ENCODE measurements around the gene LVRN. TPM values are rescaled to one million over a fixed set of nuclear protein-coding genes. Genes with fewer than 3 reads are reported as not detected.
"Not testable (repeated sequence)": the region's sequence is repeated elsewhere in the genome, so short reads cannot be mapped to it uniquely, and the experiment has no call there.

LVRN gene, protein sequence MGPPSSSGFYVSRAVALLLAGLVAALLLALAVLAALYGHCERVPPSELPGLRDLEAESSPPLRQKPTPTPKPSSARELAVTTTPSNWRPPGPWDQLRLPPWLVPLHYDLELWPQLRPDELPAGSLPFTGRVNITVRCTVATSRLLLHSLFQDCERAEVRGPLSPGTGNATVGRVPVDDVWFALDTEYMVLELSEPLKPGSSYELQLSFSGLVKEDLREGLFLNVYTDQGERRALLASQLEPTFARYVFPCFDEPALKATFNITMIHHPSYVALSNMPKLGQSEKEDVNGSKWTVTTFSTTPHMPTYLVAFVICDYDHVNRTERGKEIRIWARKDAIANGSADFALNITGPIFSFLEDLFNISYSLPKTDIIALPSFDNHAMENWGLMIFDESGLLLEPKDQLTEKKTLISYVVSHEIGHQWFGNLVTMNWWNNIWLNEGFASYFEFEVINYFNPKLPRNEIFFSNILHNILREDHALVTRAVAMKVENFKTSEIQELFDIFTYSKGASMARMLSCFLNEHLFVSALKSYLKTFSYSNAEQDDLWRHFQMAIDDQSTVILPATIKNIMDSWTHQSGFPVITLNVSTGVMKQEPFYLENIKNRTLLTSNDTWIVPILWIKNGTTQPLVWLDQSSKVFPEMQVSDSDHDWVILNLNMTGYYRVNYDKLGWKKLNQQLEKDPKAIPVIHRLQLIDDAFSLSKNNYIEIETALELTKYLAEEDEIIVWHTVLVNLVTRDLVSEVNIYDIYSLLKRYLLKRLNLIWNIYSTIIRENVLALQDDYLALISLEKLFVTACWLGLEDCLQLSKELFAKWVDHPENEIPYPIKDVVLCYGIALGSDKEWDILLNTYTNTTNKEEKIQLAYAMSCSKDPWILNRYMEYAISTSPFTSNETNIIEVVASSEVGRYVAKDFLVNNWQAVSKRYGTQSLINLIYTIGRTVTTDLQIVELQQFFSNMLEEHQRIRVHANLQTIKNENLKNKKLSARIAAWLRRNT
- total RNA-seq (2014; rRNA removed; shearing (Covaris generic)): not detected in 2 replicates

DNA sequence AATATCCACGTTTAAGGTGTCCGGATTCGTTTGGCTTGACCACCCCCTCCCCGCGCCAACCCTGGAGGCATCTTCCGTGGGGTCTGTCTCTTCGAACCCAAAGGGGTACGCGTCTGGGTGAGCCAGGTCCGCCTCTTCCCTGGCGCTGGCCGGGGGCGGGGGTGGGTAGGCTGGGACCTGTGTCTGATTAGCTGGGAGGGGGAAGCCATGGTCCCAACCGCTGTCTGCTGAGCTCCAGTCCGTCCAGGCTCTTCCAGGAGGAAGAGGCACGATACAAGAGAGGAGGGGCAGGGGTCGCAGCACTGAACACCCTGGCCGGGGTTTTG is at the start of gene LVRN:
Gene LVRN, plus strand, starts transcription at position 237 of the 326 bp plus-strand sequence. CDS start 143 bp downstream, outside the sequence.
- no peak for DNase-seq (ENCODE audit: low spot score)

DNA sequence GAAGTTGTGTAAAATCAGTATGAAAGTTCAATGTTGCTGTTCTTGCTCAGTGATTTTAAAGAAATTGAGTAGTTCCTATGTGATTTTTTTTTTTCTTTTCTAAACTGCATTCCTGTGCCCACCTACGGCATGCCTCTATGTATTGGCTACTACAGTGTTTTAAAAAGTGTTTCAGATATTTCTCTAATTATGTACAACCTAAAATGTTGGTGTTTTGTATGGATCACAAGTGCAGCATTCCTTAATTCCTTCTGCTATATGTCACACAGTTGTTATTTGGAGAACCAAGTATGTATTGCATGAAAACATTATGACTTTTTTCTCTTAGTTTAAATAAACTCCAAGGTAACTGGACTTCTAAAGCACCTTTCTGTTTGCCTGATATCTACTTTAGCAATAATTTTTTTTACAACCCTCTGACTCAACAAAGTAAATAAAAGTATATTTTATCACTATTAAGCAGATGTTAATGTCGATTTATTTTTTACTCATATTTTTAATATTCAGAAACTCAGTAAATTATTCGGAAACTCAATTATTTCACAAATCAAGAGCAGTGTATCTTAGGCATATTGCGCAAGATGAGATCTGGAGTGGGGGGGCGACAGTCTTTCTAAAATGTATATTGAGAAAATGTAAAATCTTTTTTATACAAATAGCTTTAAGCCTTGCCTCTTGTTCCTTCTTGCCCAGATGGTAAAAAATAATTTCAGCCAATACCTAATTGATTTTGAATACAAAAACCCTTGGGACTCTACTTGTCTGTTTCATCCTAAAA is 48.5 kb upstream of the LVRN start:
- not testable (repeated sequence) for DNase-seq (ENCODE audit: low spot score)

GRCh38 chr5:115920171-115920725 is 42.0 kb upstream of the LVRN start:
- DNase-seq (ENCODE audit: low spot score): no peak

DNA sequence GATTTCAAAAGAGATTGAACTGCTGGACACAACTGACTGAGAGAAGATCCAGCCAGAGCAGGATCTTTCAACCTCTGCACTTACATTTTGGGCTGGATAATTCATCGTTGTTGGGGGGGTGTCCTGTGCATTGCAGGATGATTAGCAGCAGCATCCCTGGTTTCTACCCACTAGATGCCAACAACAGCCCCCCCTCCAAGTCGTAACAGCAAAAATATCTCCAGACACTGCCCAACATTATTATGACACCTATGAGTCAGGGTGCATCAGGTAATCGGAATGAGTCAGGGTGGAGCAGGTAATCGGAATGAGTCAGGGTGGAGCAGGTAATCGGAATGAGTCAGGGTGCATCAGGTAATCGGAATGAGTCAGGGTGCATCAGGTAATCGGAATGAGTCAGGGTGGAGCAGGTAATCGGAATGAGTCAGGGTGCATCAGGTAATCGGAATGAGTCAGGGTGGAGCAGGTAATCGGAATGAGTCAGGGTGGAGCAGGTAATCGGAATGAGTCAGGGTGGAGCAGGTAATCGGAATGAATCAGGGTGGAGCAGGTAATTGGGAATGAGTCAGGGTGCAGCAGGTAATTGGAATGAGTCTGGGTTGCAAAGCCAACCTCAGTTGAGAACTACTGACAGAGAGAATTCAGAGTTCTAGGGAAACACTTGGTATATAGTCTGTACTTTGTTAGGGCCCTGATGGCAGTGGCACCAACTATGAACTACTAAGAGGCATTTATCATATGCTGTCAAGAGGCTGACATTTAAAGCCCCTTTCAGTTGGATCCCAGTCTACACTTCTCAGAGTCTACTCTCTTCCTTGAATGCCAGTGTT is 33.5 kb upstream of the LVRN start:
- DNase-seq (ENCODE audit: low spot score): peak; percentile 11

- peak; percentile 11 for DNase-seq (ENCODE audit: low spot score)
Observed at GRCh38 chr5:115930171-115930570, 32.1 kb upstream of the LVRN start.

- no peak for DNase-seq (ENCODE audit: low spot score)
Observed at GRCh38 chr5:115930630-115931337, 31.5 kb upstream of the LVRN start.

DNA sequence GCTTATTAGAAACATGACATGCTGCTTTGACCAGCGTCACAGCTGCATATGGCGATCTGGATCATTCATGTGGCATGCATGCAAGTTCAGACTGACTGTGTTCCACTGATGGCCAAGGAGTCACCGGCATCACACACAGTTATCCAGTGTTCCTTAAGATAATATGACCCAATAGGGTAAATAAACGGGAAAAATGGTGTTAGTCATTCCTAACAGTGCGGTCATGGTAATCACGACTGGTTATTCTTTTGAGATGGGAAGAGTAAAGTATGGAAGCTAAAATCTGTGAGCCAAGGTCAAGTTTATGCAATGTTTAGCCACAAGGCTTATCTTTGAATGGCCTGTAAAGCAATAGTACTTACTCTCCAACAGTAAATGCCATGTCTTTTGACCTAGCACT is 29.3 kb upstream of the LVRN start:
- DNase-seq (ENCODE audit: low spot score): no peak

GRCh38 chr5:115934388-115934974 is 27.8 kb upstream of the LVRN start:
- DNase-seq (ENCODE audit: low spot score): no peak

- DNase-seq (ENCODE audit: low spot score): no peak
Observed at GRCh38 chr5:115936031-115936430, 26.2 kb upstream of the LVRN start.

- DNase-seq (ENCODE audit: low spot score): no peak
Observed at GRCh38 chr5:115939059-115939458, 23.2 kb upstream of the LVRN start.

DNA sequence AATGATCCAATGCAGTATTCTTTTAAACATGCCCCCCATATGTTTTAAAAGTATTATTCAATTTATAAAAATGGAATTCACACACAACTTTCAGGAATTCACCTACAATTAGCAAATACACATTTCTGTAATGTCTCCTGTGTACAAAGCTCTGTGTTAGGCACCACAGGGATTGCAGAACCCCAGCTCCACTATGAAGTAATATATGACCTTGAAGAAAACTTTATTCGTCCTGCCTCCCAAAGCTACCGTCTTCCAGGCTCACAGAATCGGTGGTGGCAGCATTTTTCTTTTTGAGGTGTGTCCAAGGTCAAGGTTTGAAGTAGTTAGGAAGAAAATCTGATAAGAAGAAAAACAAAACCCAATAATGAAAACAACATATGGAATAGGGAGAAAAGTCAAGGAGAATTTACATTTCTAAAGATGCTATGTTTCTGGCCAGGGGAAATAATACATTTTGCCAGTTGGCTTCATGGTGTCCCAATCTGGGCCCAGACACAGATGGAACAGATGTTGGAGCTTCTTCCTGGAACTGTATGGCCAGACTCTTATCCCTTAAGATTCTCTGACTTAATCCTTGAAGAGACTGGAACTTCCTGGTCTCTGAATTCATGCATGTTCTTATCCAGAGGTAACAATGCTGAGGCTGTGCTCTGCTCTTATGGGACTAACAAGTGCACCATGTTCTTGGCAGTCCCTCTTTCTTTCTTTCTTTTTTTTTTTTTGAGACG is 22.0 kb upstream of the LVRN start:
- no peak for DNase-seq (ENCODE audit: low spot score)

DNA sequence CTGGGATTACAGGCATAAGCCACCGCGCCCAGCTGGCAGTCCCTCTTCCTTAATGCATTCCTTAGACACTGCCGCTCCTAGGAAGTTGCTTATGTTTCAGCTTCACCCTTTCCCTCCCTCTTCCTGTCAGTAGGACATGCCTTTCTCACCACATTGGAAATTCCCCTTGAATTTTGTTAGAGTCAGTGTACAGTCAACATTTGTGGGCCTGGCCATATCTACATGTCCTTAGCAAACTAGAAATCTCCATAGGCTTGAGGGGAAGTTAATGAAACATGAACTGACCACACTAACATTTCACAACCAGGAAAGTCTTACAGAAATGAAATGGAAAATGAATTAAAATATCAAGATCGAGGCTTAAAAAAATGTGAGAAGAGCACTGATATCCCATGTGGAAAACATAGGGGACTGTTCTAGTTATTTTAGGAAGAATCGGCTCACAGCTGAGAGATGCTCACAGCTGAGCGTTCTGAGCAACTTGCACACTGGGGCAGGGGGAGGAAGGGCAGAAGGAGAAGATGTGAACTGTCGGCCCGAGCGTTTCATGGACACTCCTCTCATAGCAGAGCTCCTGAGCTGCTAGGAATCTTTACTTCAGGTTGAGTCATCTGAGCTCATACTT is 21.1 kb upstream of the LVRN start:
- DNase-seq (ENCODE audit: low spot score): peak; percentile 38

DNA sequence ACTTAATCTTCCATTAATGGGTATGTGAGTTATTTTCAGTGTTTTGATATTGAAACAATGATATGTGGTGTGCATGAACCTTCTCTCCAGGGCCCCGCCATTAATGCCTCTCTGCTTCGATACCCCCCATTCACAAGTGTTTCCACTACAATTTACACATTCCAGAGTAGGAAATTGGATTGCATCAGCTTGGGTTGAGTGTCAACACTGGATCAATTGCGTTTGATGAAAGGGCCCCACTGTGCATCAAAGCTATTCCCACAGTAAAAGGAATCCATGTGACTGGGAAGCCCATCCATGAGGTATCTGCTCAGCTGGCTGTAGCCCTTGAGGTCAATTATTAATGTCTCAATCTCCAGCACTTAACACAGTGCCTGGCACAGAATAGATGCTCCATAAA is 17.8 kb upstream of the LVRN start:
- DNase-seq (ENCODE audit: low spot score): no peak

GRCh38 chr5:115946655-115947054 is 15.6 kb upstream of the LVRN start:
- no peak for DNase-seq (ENCODE audit: low spot score)

DNA sequence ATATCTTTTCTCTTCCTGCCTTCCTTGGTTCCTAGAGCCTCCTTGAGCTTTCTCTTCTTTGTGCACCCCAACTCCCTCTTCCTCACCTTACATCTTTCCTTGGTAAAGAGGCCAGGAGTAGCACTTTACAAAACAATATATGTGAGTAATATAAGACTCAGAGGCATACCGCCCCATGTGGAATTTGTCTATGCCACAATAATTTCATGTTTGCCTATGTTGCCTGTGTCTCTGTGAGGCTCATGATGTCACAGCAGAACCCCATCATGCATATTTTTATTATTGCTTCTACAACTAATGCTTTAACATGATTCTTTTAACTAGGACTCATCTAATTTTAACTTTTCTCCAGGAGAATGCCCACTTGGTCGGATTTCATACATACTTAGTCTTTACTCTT is 15.0 kb upstream of the LVRN start:
- no peak for DNase-seq (ENCODE audit: low spot score)

DNA sequence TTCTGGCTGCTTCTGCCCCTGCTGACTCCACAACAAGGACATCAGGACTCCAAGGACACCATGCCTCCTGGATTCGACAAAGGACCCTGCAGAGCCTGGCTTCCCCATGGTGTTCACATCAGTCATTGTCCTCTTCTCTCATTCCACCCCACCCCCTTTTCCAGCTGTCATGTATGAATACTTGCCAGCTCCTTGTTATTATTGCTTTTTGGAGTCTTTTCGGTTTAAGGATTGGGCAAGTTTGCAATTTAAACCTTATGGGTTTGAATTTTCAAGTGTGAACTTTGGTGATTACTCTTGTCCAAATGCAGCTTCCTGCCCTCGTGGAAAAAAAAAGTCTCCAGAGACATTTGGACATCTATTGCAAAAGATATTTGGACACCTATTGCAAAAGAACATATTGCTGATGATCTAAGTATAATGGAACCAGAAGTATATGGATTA is 14.2 kb upstream of the LVRN start:
- DNase-seq (ENCODE audit: low spot score): no peak

- DNase-seq (ENCODE audit: low spot score): no peak
Observed at GRCh38 chr5:115949096-115949495, 13.2 kb upstream of the LVRN start.

- DNase-seq (ENCODE audit: low spot score): no peak
Observed at GRCh38 chr5:115952588-115952987, 9.7 kb upstream of the LVRN start.

All from HT-29 (cell line).